DMS79 (cell line): ENCODE measurements around the gene PLIN4.

Experiments used
- DNase-seq: peaks from one replicate; lab custom pipeline; 2025; lab: John Stamatoyannopoulos, UW

Gene PLIN4

GRCh38 chr19:4492337-4493103 is 25.8 kb downstream of the PLIN4 start:
- DNase-seq: no peak

GRCh38 chr19:4491446-4491845 is 26.8 kb downstream of the PLIN4 start:
- no peak for DNase-seq

- no peak for DNase-seq
Observed at GRCh38 chr19:4488496-4488895, 29.8 kb downstream of the PLIN4 start.

GRCh38 chr19:4487572-4487971 is 30.7 kb downstream of the PLIN4 start:
- no peak for DNase-seq

- no peak for DNase-seq
Observed at GRCh38 chr19:4483385-4483784, 34.9 kb downstream of the PLIN4 start.

GRCh38 chr19:4482721-4483364 is 35.4 kb downstream of the PLIN4 start:
- no peak for DNase-seq

- no peak for DNase-seq
Observed at GRCh38 chr19:4477034-4477801, 41.1 kb downstream of the PLIN4 start.

- peak; percentile 83 for DNase-seq
Observed at GRCh38 chr19:4474514-4475022, 43.7 kb downstream of the PLIN4 start.

- no peak for DNase-seq
Observed at GRCh38 chr19:4473763-4474513, 44.3 kb downstream of the PLIN4 start.

- no peak for DNase-seq
Observed at GRCh38 chr19:4473011-4473762, 45.1 kb downstream of the PLIN4 start.

GRCh38 chr19:4472174-4472974 is 45.9 kb downstream of the PLIN4 start, which contains the start of gene HDGFL2:
HDGFL2 (plus strand) TSS chr19:4472297; CDS start chr19:4472351, 54 bp downstream.
- no peak for DNase-seq

GRCh38 chr19:4471403-4472173 is 46.7 kb downstream of the PLIN4 start:
- DNase-seq: peak; percentile 100

GRCh38 chr19:4467835-4468234 is 50.5 kb downstream of the PLIN4 start:
- no peak for DNase-seq

- DNase-seq: no peak
Observed at GRCh38 chr19:4464815-4465581, 53.3 kb downstream of the PLIN4 start.

GRCh38 chr19:4457654-4458395 is 60.5 kb downstream of the PLIN4 start, which contains the start of gene UBXN6:
UBXN6 (minus strand) TSS chr19:4457794; CDS start chr19:4457697, 97 bp downstream.
- DNase-seq: peak; percentile 96

- peak; percentile 37 for DNase-seq
Observed at GRCh38 chr19:4456843-4457653, 61.2 kb downstream of the PLIN4 start.

GRCh38 chr19:4456476-4456842 is 61.8 kb downstream of the PLIN4 start:
- peak; percentile 14 for DNase-seq
